Osteocyte (in vitro differentiated cells): Measurements from ENCODE around the gene PACSIN2. TPM values are rescaled to one million over a fixed set of nuclear protein-coding genes. Genes with fewer than 3 reads are reported as not detected.
"Not testable (repeated sequence)": the region's sequence is repeated elsewhere in the genome, so short reads cannot be mapped to it uniquely, and the experiment has no call there.

ENCODE experiments used
- DNase-seq: peaks from one replicate; pipeline ENCODE4 v3.0.0; 2021; ENCODE audit warnings: mixed read lengths; ENCODE audit not compliant: unreplicated experiment; ENCODE audit errors: extremely low spot score
- H3K27ac Mint-ChIP-seq: one replicate; pipeline ENCODE4 v1.8.0; 2021; ENCODE audit warnings: mild to moderate bottlenecking, mixed read lengths; ENCODE audit not compliant: unreplicated experiment
- H3K27me3 Mint-ChIP-seq: one replicate; pipeline ENCODE4 v1.8.0; 2021; ENCODE audit warnings: mixed read lengths; ENCODE audit not compliant: unreplicated experiment
- H3K36me3 Mint-ChIP-seq: one replicate; pipeline ENCODE4 v1.8.0; 2021; ENCODE audit warnings: mixed read lengths; ENCODE audit not compliant: unreplicated experiment
- H3K4me1 Mint-ChIP-seq: one replicate; pipeline ENCODE4 v1.8.0; 2021; ENCODE audit warnings: mixed read lengths; ENCODE audit not compliant: unreplicated experiment
- H3K4me3 Mint-ChIP-seq: one replicate; pipeline ENCODE4 v1.8.0; 2021; ENCODE audit warnings: mild to moderate bottlenecking, moderate library complexity, mixed read lengths; ENCODE audit not compliant: unreplicated experiment
- H3K9me3 Mint-ChIP-seq: one replicate; pipeline ENCODE4 v1.8.0; 2021; ENCODE audit warnings: mixed read lengths; ENCODE audit not compliant: unreplicated experiment
- total RNA-seq: library from RNA; stranded (reverse); gene quantifications from 2 replicates; pipeline ENCODE4 v1.2.1, GENCODE V29; 2021
- TF ChIP-seq, protein P1 (sequence below): fragments of 200-600 bp; sonication (generic); IDR thresholded peaks from 2 replicates; pipeline ENCODE4 v1.5.0; 2021; ENCODE audit warnings: antibody characterized with exemption, mild to moderate bottlenecking, moderate library complexity

Gene PACSIN2
- total RNA-seq, 1 donor from 2014 or later = 51.7 TPM

DNA sequence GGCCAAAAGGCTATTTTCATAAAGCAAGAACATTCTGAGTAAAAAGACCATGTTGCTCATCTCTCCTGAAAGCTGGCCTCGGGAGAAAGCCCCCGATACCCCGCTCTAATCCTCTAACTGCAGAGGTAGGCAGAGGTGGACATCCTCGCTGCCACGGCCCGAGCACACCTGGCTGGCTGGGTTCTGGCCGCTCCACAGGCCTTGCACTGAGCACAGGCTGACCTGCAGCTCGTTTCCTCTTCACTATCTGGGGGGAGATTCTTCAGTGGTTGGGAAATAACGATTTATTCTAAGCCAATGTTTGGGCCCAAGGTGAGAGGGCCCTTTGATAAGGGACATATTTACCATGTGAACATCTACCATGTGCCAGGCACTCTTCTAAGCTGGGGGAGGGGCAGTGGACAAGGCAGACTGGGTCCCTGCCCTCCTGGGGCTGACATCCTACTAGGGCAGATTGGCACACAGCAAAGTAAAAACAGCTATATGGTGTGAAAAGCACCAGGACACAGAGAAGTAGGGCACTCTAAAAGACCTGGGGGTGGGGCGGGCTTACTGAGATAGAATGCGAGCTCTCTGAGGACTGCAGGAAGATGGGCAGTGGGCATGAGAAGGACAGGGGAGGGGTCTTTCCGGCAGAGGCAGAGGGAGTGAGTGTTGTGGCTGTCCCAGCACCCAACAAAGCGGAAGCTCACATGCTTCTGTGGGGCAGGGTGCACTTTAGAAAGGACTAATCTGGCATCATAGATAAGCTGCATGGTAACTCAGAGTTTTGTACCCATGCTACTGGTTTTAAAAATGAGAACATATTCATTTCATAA, 92.4 kb downstream of the PACSIN2 start:
- no peaks in the 10 kb centered on the region for H3K9me3 Mint-ChIP-seq
- H3K36me3 Mint-ChIP-seq = no peaks in the 10 kb centered on the region
- TF ChIP-seq, protein P1, sequence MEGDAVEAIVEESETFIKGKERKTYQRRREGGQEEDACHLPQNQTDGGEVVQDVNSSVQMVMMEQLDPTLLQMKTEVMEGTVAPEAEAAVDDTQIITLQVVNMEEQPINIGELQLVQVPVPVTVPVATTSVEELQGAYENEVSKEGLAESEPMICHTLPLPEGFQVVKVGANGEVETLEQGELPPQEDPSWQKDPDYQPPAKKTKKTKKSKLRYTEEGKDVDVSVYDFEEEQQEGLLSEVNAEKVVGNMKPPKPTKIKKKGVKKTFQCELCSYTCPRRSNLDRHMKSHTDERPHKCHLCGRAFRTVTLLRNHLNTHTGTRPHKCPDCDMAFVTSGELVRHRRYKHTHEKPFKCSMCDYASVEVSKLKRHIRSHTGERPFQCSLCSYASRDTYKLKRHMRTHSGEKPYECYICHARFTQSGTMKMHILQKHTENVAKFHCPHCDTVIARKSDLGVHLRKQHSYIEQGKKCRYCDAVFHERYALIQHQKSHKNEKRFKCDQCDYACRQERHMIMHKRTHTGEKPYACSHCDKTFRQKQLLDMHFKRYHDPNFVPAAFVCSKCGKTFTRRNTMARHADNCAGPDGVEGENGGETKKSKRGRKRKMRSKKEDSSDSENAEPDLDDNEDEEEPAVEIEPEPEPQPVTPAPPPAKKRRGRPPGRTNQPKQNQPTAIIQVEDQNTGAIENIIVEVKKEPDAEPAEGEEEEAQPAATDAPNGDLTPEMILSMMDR = no peak
- H3K4me3 Mint-ChIP-seq = no peak overlapping the region
- no peak for DNase-seq
- peak overlapping the region; percentile 77 for H3K27ac Mint-ChIP-seq
- no peaks in the 10 kb centered on the region for H3K27me3 Mint-ChIP-seq
- H3K4me1 Mint-ChIP-seq = peaks cover 62% of the 10 kb centered on the region

DNA sequence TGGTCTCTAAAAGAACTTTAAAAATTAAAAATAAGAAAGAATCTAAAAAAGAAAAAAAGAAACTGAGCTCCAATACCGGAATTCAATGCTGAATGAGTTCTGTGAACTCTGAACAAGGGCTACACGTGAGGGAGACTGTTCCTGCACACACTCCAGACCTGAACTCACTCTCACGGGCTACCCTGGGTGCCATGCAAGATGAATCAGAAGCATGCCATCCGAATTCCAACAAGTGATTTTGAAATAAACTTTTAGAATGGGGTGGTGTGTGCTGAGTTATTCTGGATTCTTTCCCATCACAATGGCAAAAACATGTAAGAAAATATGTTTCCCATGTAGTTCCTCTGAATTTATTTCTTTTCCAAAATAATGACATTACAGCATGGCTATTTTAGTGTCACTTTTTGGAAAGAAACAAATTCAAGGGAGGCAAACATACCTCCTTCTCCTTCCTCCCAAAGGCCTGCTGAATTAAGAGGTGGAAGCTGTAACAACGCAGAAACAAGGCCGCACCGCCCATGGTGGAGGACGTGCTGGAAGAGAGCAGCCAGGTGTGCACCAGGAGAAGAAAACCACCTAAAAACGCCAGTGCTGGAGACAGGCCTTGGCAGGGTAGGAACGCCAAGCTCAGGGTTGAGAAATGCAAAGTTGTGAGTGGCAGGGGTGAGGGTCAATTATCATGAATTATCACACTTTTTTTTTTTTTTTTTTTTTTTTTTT, 94.7 kb downstream of the PACSIN2 start:
- DNase-seq = no peak
- Mint-ChIP-seq H3K27me3 (no peaks in the 10 kb centered on the region), H3K27ac (peak overlapping the region; percentile 91), H3K36me3 (no peaks in the 10 kb centered on the region), H3K9me3 (no peaks in the 10 kb centered on the region), H3K4me3 (no peak overlapping the region), H3K4me1 (peaks cover 51% of the 10 kb centered on the region)
- TF ChIP-seq, protein P1 = no peak

DNA sequence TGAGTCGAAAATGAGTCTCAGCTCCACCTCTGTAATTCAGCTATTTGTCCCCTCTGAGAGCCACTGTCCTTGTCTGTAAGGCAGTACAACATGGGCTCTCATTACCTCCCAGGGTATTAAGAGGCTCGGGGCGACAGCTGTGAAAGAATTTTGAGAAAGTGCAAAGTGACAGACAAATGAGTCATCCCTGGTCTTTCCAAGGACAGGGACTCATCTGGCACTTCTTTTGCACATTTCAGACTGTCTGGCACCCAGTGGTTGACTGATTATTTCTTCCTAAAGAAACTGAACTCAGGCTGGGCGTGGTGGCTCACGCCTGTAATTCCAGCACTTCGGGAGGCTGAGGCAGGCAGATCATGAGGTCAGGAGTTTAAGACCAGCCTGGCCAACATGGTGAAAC, 95.8 kb downstream of the PACSIN2 start:
- Mint-ChIP-seq H3K27me3 (no peaks in the 10 kb centered on the region), H3K27ac (peak overlapping the region; percentile 91), H3K4me1 (peaks cover 51% of the 10 kb centered on the region), H3K36me3 (no peaks in the 10 kb centered on the region), H3K4me3 (no peak overlapping the region), H3K9me3 (no peaks in the 10 kb centered on the region)
- TF ChIP-seq, protein P1 = no peak
- no peak for DNase-seq

DNA sequence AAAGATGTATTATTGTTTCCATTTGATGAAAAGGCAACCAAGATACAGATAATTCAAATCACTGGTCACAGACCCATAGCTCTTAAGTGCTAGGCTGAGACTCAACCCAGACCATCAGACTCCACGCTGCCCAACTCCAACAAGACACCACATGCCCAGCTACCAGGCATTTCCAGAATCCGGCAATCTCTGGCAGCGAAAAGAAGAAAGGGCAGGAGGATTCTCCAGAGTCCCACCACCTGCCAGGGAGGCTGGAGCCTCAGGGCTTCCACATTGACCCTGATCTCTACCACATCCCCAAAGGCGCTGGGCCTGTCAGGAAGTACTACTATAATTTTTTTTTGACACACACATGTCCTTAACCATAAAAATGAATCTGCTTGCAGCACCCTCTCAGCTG, 96.4 kb downstream of the PACSIN2 start:
- no peaks in the 10 kb centered on the region for H3K9me3 Mint-ChIP-seq
- TF ChIP-seq, protein P1 = no peak
- H3K27ac Mint-ChIP-seq = peak overlapping the region; percentile 91
- H3K36me3 Mint-ChIP-seq = no peaks in the 10 kb centered on the region
- no peaks in the 10 kb centered on the region for H3K27me3 Mint-ChIP-seq
- no peak for DNase-seq
- peaks cover 51% of the 10 kb centered on the region for H3K4me1 Mint-ChIP-seq
- no peak overlapping the region for H3K4me3 Mint-ChIP-seq

DNA sequence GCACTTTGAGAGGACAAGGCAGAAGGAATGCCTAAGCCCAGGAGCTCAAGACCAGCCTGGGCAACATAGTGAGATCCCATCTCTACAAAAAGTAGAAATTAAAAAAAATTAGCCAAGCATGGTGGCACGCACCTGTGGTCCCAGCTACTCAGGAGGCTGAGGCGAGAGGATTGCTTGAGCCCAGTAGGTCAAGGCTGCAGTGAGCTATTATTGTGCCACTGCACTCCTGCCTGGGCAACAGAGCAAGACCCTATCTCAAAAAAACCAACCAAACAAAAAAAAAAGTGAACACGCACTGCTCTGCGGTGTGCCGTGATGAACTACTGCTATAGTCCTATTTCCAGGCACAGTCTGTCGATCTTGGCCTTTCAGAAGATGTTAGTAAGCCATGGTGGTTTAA, 97.6 kb downstream of the PACSIN2 start:
- H3K4me1 Mint-ChIP-seq = peaks cover 41% of the 10 kb centered on the region
- not testable (repeated sequence) for H3K27me3 Mint-ChIP-seq, H3K27ac Mint-ChIP-seq, H3K36me3 Mint-ChIP-seq, H3K4me3 Mint-ChIP-seq, H3K9me3 Mint-ChIP-seq, DNase-seq
